SK-N-SH (cell line): ENCODE data around the gene SMIM12. TPM values are rescaled to one million over a fixed set of nuclear protein-coding genes. Genes with fewer than 3 reads are reported as not detected.

Experiments used
- CTCF ChIA-PET: fragments of 300-600, 350-600 bp; formaldehyde crosslinking; extraction: SDS; loops from one replicate; lab custom pipeline; 2021; lab: Yijun Ruan, JAX
- POLR2A ChIA-PET: fragments of 350-600 bp; sonication (Branson Sonifier 250); formaldehyde crosslinking; extraction: SDS; loops from one replicate; lab custom pipeline; 2020; ENCODE audit warnings: antibody characterized with exemption, inconsistent platforms; lab: Yijun Ruan, JAX
- DNase-seq: peaks from one replicate; pipeline ENCODE4 v3.0.0; 2012
- H2AFZ ChIP-seq: fragments of 200-600 bp; sonication (generic); 2 replicates; pipeline ENCODE4 v1.8.1; 2016; ENCODE audit warnings: antibody characterized with exemption, mild to moderate bottlenecking, low read depth
- H3F3A ChIP-seq: fragments of 200-600 bp; sonication (generic); replicated peaks from 2 replicates; pipeline ENCODE3; 2016; ENCODE audit warnings: antibody characterized with exemption, mild to moderate bottlenecking; ENCODE audit not compliant: insufficient read depth
- H3K27ac ChIP-seq, 2 experiments: fragments of 200-500 bp in 1 of 2; fragments of 200-600 bp in 1 of 2; sonication (Bioruptor generic) in 1 of 2; sonication (generic), shearing (Covaris generic) in 1 of 2; 2 replicates each; pipeline versions ENCODE4 v1.5.1 to v1.6.1; 2014 to 2016; ENCODE audit warnings: low read depth in 2 of 2, inconsistent platforms in 1 of 2, low read length in 1 of 2, mild to moderate bottlenecking in 1 of 2, mixed read lengths in 1 of 2
- H3K27me3 ChIP-seq: fragments of 200-600 bp; sonication (generic), shearing (Covaris generic); 2 replicates; pipeline ENCODE4 v1.6.1; 2016; ENCODE audit warnings: mixed run types; ENCODE audit not compliant: insufficient read depth
- H3K36me3 ChIP-seq, 2 experiments: fragments of 200-500 bp in 1 of 2; fragments of 200-600 bp in 1 of 2; sonication (Bioruptor generic) in 1 of 2; sonication (generic) in 1 of 2; replicated peaks in 1 of 2; 2 replicates each; pipeline versions ENCODE3 to v1.5.1; 2014 to 2016; ENCODE audit warnings: low read length in 1 of 2, mild to moderate bottlenecking in 1 of 2; ENCODE audit not compliant: insufficient read depth in 2 of 2, control insufficient read depth in 1 of 2
- H3K4me1 ChIP-seq, 2 experiments: fragments of 200-500 bp in 1 of 2; fragments of 200-600 bp in 1 of 2; sonication (Bioruptor generic) in 1 of 2; sonication (generic), shearing (Covaris generic) in 1 of 2; 2 replicates each; pipeline versions ENCODE4 v1.5.1 to v1.6.1; 2014 to 2016; ENCODE audit warnings: low read depth in 1 of 2, low read length in 1 of 2, mixed run types in 1 of 2; ENCODE audit not compliant: insufficient read depth in 2 of 2, control insufficient read depth in 1 of 2
- H3K4me2 ChIP-seq: fragments of 200-600 bp; sonication (generic), shearing (Covaris generic); 2 replicates; pipeline ENCODE4 v1.6.1; 2017; ENCODE audit warnings: mixed run types
- H3K4me3 ChIP-seq, 2 experiments: fragments of 200-500 bp in 1 of 2; fragments of 200-600 bp in 1 of 2; sonication (Bioruptor generic) in 1 of 2; sonication (generic), shearing (Covaris generic) in 1 of 2; 2 replicates each; pipeline versions ENCODE4 v1.5.1 to v1.8.1; 2014 to 2016; ENCODE audit warnings: low read depth in 2 of 2, inconsistent platforms in 1 of 2, low read length in 1 of 2, mild to moderate bottlenecking in 1 of 2, mixed read lengths in 1 of 2, moderate library complexity in 1 of 2
- H3K79me2 ChIP-seq: fragments of 200-600 bp; sonication (generic); 2 replicates; pipeline ENCODE4 v1.8.1; 2017; ENCODE audit warnings: mild to moderate bottlenecking; ENCODE audit not compliant: insufficient read depth
- H3K9ac ChIP-seq: fragments of 200-600 bp; sonication (generic); 2 replicates; pipeline ENCODE4 v1.6.1; 2017; ENCODE audit warnings: mixed run types
- H3K9me2 ChIP-seq: fragments of 200-600 bp; sonication (generic); 2 replicates; pipeline ENCODE4 v1.6.1; 2017; ENCODE audit warnings: mixed run types
- H3K9me3 ChIP-seq: fragments of 200-600 bp; sonication (generic); 2 replicates; pipeline ENCODE4 v1.6.1; 2017; ENCODE audit warnings: mixed run types, mild to moderate bottlenecking, moderate library complexity
- H4K20me1 ChIP-seq: fragments of 200-600 bp; sonication (generic); 2 replicates; pipeline ENCODE4 v1.6.1; 2017; ENCODE audit warnings: mild to moderate bottlenecking, mixed run types; ENCODE audit not compliant: insufficient read depth
- CTCF ChIP-seq: fragments of 200-600 bp; sonication (generic); IDR thresholded peaks from 2 replicates; pipeline ENCODE4 v1.6.1; 2017; ENCODE audit warnings: antibody characterized with exemption, mild to moderate bottlenecking, moderate library complexity
- ELF1 ChIP-seq: IDR thresholded peaks from 2 replicates; pipeline ENCODE4 v1.4.0; 2012
- GABPA ChIP-seq: IDR thresholded peaks from 2 replicates; pipeline ENCODE4 v1.4.0; 2012; ENCODE audit warnings: low read depth, mild to moderate bottlenecking
- MAX ChIP-seq: IDR thresholded peaks from 2 replicates; pipeline ENCODE4 v1.4.0; 2012; ENCODE audit warnings: low read depth
- MEF2A ChIP-seq: IDR thresholded peaks from 2 replicates; pipeline ENCODE4 v1.4.0; 2012; ENCODE audit warnings: low read depth, borderline replicate concordance
- NRF1 ChIP-seq: IDR thresholded peaks from 2 replicates; pipeline ENCODE4 v1.6.1; 2012; ENCODE audit warnings: low read depth, mild to moderate bottlenecking, low read length
- POLR2AphosphoS5 ChIP-seq: IDR thresholded peaks from 2 replicates; pipeline ENCODE4 v1.6.1; 2012; ENCODE audit warnings: low read depth, low read length
- RCOR1 ChIP-seq: fragments of 150-350 bp; IDR thresholded peaks from 2 replicates; pipeline ENCODE4 v1.6.1; 2017; ENCODE audit warnings: antibody characterized with exemption, low read length
- RFX5 ChIP-seq: IDR thresholded peaks from 2 replicates; pipeline ENCODE4 v1.6.1; 2012; ENCODE audit warnings: mild to moderate bottlenecking, improper control_type of control experiment, low read length
- RXRA ChIP-seq: IDR thresholded peaks from 2 replicates; pipeline ENCODE4 v1.4.0; 2012; ENCODE audit warnings: low read depth, mild to moderate bottlenecking, borderline replicate concordance
- SIN3A ChIP-seq: IDR thresholded peaks from 2 replicates; pipeline ENCODE4 v1.6.1; 2012; ENCODE audit warnings: low read depth, mild to moderate bottlenecking, low read length, moderate library complexity, borderline replicate concordance
- TAF1 ChIP-seq: IDR thresholded peaks from 2 replicates; pipeline ENCODE4 v1.6.1; 2012; ENCODE audit warnings: low read depth, mild to moderate bottlenecking, low read length, moderate library complexity, borderline replicate concordance
- TEAD4 ChIP-seq: IDR thresholded peaks from 2 replicates; pipeline ENCODE4 v1.4.0; 2012; ENCODE audit warnings: mild to moderate bottlenecking, borderline replicate concordance; ENCODE audit not compliant: insufficient read depth
- WGBS: methylation state at CpG from one replicate; pipeline ENCODE4 v1.1.6; 2017; ENCODE audit warnings: low lambda C conversion rate; 5-methylcytosine and 5-hydroxymethylcytosine counted together
- polyA plus RNA-seq, 3 experiments: library from polyadenylated mRNA; depleted of rRNA; stranded (reverse); fragments of >200 nt; gene quantifications; 2 replicates each; pipeline ENCODE4 v1.2.3, GENCODE V29; 2012

Gene SMIM12
- polyA plus RNA-seq, 1 of the 3 experiments (the other 2 are of a cell fraction) = 42.3 TPM

- TF ChIP-seq CTCF (no peak), POLR2AphosphoS5 (no peak), ELF1 (no peak), MAX (no peak), GABPA (no peak), NRF1 (no peak), TEAD4 (no peak), TAF1 (no peak), RCOR1 (no peak), RXRA (no peak), RFX5 (no peak)
- TF ChIP-seq, all 33 proteins: peak for 0
Measured at GRCh38 chr1:34889705-34890104, 30.2 kb upstream of the SMIM12 start (continued).

GRCh38 chr1:34887593-34887992 lies 28.0 kb upstream of the SMIM12 start:
- Histone ChIP-seq H4K20me1 (no peaks in the 10 kb centered on the region), H3K36me3 (no peaks in the 10 kb centered on the region), H3K9ac (no peak overlapping the region)
- TF ChIP-seq MEF2A = no peak
- TF ChIP-seq TEAD4 = no peak
- TF ChIP-seq RXRA = no peak
- TF ChIP-seq NRF1 = no peak
- no peak for TF ChIP-seq SIN3A
- no peak for TF ChIP-seq RCOR1
- TF ChIP-seq, all 33 proteins: peak for 0
- Histone ChIP-seq H3K27ac (no peak overlapping the region), H3K79me2 (no peaks in the 10 kb centered on the region), H3K4me2 (no peak overlapping the region), H3K27me3 (no peaks in the 10 kb centered on the region), H3K4me3 (no peak overlapping the region), H3K4me1 (no peaks in the 10 kb centered on the region), H3K9me2 (no peaks in the 10 kb centered on the region), H3K9me3 (peaks cover 4% of the 10 kb centered on the region; the same call in 1 of the 2 replicates), H2AFZ (no peak overlapping the region), H3F3A (no peaks in the 10 kb centered on the region)
- no peak for DNase-seq
- ChIA-PET POLR2A (no interaction called here), CTCF (interaction anchor here (2.0 to 2.4 kb wide), 2 partner anchors 28 to 35 kb away, joined by 6 to 8 read pairs; partner anchors contain the start of gene SMIM12)
- WGBS = 79% methylated on average over 4 of the region's 4 CpGs
